Large intestine (tissue), 3 donors: ENCODE measurements around the gene TMEM178B. TPM values are rescaled to one million over a fixed set of nuclear protein-coding genes. Genes with fewer than 3 reads are reported as not detected.

Experiments
- DNase-seq, 2 donors: peaks; one replicate each; pipeline versions ENCODE4 v3.0.0 to v3.0.0-alpha.2; 2013
- H3K27ac ChIP-seq: one replicate; pipeline ENCODE4 v1.5.1; 2013; ENCODE audit warnings: low read length
- H3K27me3 ChIP-seq: 2 replicates; pipeline ENCODE4 v1.6.1; 2013; ENCODE audit warnings: low read length; ENCODE audit not compliant: control insufficient read depth, insufficient read depth
- H3K36me3 ChIP-seq: 2 replicates; pipeline ENCODE4 v1.6.1; 2013; ENCODE audit warnings: low read length; ENCODE audit not compliant: control insufficient read depth, insufficient read depth
- H3K4me1 ChIP-seq: one replicate; pipeline ENCODE4 v1.6.1; 2013; ENCODE audit warnings: low read length; ENCODE audit not compliant: control insufficient read depth, insufficient read depth
- H3K4me3 ChIP-seq: one replicate; pipeline ENCODE4 v1.5.1; 2013; ENCODE audit warnings: low read length
- H3K9me3 ChIP-seq: one replicate; pipeline ENCODE4 v1.6.1; 2013; ENCODE audit warnings: mild to moderate bottlenecking, low read depth, low read length, moderate library complexity; ENCODE audit not compliant: control insufficient read depth
- WGBS: methylation state at CpG from one replicate; pipeline ENCODE4 v1.1.5; 2013; ENCODE audit warnings: low lambda C conversion rate; ENCODE audit not compliant: insufficient coverage; 5-methylcytosine and 5-hydroxymethylcytosine counted together
- polyA plus RNA-seq: library from polyadenylated mRNA; unstranded; fragments of 120-200 nt; gene quantifications from one replicate; pipeline ENCODE4 v1.2.1, GENCODE V29; 2013

The TMEM178B gene
- polyA plus RNA-seq, 1 donor = 2.2 TPM

DNA sequence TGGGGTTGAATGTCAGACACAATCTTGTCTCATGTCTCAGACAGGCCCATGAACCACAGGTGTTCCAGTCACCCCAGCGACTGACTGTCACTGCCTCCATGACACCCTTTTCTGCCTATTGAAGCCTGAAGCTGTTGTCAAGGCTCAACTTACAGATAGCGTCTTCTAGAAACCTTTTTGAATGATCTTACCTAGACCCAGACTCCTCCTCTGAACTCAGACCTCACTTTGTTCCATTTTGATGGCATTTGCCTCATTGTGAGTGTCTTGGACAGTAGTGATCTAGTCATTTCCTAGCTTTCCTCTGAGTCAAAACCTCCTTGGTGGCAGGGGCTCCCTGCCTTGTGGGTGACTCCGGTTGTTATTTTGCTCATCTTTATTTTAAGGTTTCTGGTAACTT, 379.0 kb downstream of the TMEM178B start:
- DNase-seq = no peak
- Histone ChIP-seq H3K4me1 (no peaks in the 10 kb centered on the region), H3K27ac (no peak overlapping the region), H3K4me3 (no peak overlapping the region), H3K9me3 (no peaks in the 10 kb centered on the region), H3K27me3 (peaks cover 3% of the 10 kb centered on the region), H3K36me3 (no peaks in the 10 kb centered on the region)
- WGBS = no CpG with 5 or more reads among the region's 3 CpGs

DNA sequence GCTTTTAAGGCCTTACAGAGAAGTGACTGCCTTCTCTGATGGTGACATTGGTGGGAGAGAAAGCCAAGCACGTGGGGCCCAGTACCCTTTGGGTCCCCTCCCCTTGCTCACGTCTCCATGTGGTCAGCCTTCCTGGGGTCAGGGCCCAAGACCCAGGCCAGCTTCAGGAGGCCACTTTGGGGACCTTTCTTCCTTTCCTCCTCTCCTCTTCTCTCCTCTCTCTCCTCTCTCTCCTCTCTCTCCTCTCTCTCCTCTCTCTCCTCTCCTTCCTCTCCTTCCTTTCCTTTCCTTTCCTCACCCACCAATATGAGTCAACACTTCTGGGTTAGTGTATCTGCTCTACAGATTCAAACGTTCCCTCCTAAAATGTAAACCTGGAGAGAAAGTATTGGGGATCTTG, 380.5 kb downstream of the TMEM178B start:
- Histone ChIP-seq H3K27me3 (peaks cover 3% of the 10 kb centered on the region), H3K9me3 (no peaks in the 10 kb centered on the region), H3K36me3 (no peaks in the 10 kb centered on the region), H3K27ac (no peak overlapping the region), H3K4me3 (no peak overlapping the region), H3K4me1 (no peaks in the 10 kb centered on the region)
- no peak for DNase-seq
- WGBS = no CpG with 5 or more reads among the region's 3 CpGs

- whole genome bisulfite sequencing = no CpG with 5 or more reads among the region's 1 CpG
- Histone ChIP-seq H3K4me1 (no peaks in the 10 kb centered on the region), H3K27me3 (peaks cover 3% of the 10 kb centered on the region), H3K4me3 (no peak overlapping the region), H3K27ac (no peak overlapping the region), H3K9me3 (no peaks in the 10 kb centered on the region), H3K36me3 (no peaks in the 10 kb centered on the region)
- no peak for DNase-seq
Observed at GRCh38 chr7:141455723-141456122, 381.9 kb downstream of the TMEM178B start.

DNA sequence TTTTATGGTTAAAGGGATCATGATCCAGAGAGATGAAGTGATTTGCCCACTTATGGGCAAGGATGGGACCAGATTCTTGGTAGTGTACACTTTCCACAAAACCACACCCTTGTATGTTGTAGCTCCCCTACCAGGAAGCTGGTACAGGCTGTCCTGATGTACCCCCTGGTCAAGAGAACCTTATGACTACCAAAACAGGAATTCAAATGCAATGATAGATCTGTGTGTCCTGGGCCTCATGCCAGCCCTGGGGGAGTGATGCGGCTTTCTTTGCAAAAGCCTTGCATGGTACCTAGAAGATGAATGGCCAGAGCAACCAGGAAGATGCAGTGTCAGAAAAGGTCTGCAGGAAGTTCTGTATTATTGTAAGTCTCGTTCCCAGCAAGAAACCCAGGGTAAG, 382.4 kb downstream of the TMEM178B start:
- Histone ChIP-seq H3K27me3 (peaks cover 3% of the 10 kb centered on the region), H3K9me3 (no peaks in the 10 kb centered on the region), H3K27ac (no peak overlapping the region), H3K36me3 (no peaks in the 10 kb centered on the region), H3K4me3 (no peak overlapping the region), H3K4me1 (no peaks in the 10 kb centered on the region)
- DNase-seq = no peak
- WGBS = 100% methylated on average over 1 of the region's 2 CpGs

DNA sequence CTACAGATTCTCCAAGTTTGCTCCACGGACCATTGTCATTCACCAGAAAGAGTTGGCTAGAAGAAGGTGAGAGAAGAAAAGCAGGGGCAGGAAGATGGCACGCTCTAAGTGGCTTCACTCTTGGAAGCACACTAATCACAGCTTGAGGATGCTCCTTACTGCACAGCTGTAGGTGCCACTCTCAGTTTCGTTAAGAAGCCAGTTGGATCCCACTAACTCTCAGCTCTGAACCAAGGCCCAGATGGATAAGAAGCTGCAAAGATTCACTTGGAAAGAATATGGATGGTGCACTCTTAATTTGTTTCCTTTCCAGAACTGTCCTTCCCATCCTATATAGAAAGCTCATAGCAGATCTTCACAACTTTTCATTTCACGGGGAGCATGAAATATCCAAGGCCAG, 382.8 kb downstream of the TMEM178B start:
- H3K36me3 ChIP-seq = no peaks in the 10 kb centered on the region
- no peaks in the 10 kb centered on the region for H3K9me3 ChIP-seq
- WGBS = no CpG with 5 or more reads among the region's 4 CpGs
- H3K4me1 ChIP-seq = no peaks in the 10 kb centered on the region
- H3K27me3 ChIP-seq = peaks cover 3% of the 10 kb centered on the region
- no peak for DNase-seq
- no peak overlapping the region for H3K4me3 ChIP-seq
- H3K27ac ChIP-seq = no peak overlapping the region

GRCh38 chr7:141460781-141461715, 387.2 kb downstream of the TMEM178B start:
- H3K9me3 ChIP-seq = no peaks in the 10 kb centered on the region
- no peak overlapping the region for H3K4me3 ChIP-seq
- no peaks in the 10 kb centered on the region for H3K27me3 ChIP-seq
- no peaks in the 10 kb centered on the region for H3K4me1 ChIP-seq
- WGBS = no CpG with 5 or more reads among the region's 16 CpGs
- no peak overlapping the region for H3K27ac ChIP-seq
- no peaks in the 10 kb centered on the region for H3K36me3 ChIP-seq
- peak; percentile 17 to 37 for DNase-seq

- no peaks in the 10 kb centered on the region for H3K4me1 ChIP-seq
- H3K27ac ChIP-seq = no peak overlapping the region
- no peaks in the 10 kb centered on the region for H3K9me3 ChIP-seq
- no peaks in the 10 kb centered on the region for H3K36me3 ChIP-seq
- H3K27me3 ChIP-seq = no peaks in the 10 kb centered on the region
- H3K4me3 ChIP-seq = no peak overlapping the region
- no CpG with 5 or more reads among the region's 6 CpGs for WGBS
- no peak for DNase-seq
Observed at GRCh38 chr7:141461924-141462323, 388.1 kb downstream of the TMEM178B start.

DNA sequence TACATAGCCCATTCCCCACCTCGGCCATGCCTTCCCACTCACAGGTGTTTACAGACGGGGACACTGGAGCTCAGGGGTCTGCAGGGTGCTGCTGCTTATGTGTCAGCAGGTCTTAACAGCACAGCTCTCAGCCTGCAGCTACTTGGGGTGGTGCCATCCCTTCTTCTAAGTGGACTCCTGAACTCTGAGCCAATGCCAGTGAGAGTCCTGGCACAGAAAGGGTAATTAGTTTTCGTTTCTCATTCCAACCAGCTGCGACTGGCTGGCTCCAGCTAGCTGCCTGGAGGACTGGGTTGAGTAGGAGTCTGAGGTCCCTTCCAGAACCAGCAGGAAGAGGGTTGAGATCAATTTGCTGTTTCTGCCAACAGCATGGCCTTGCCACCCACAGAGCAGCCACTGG, 389.1 kb downstream of the TMEM178B start:
- DNase-seq = no peak
- H3K4me3 ChIP-seq = no peak overlapping the region
- H3K36me3 ChIP-seq = no peaks in the 10 kb centered on the region
- no peaks in the 10 kb centered on the region for H3K27me3 ChIP-seq
- H3K9me3 ChIP-seq = no peaks in the 10 kb centered on the region
- H3K27ac ChIP-seq = no peak overlapping the region
- no CpG with 5 or more reads among the region's 4 CpGs for WGBS
- no peaks in the 10 kb centered on the region for H3K4me1 ChIP-seq

DNA sequence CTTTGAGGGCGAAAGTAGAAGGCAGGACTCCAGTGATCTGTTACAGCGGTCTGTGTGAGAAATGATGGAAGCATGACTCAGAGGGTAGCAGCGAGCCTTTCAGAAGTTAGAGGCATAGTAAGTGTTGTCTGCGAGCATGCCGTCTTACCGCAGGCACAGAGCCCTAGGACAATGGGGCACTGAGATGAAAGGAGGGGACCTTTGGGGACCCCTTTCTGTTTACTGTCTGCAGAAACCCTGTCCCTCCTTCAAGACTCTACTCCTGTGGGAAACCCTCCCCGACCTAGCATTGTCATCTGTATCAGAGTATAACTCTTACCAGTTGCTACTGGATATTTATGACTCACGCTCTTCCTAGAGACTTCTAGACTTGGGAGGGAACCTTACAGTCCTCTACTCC, 390.1 kb downstream of the TMEM178B start:
- no peak for DNase-seq
- H3K27me3 ChIP-seq = peaks cover 5% of the 10 kb centered on the region
- no peaks in the 10 kb centered on the region for H3K9me3 ChIP-seq
- WGBS = 60% methylated on average over 1 of the region's 8 CpGs
- H3K4me3 ChIP-seq = no peak overlapping the region
- H3K27ac ChIP-seq = no peak overlapping the region
- no peaks in the 10 kb centered on the region for H3K4me1 ChIP-seq
- H3K36me3 ChIP-seq = no peaks in the 10 kb centered on the region

DNA sequence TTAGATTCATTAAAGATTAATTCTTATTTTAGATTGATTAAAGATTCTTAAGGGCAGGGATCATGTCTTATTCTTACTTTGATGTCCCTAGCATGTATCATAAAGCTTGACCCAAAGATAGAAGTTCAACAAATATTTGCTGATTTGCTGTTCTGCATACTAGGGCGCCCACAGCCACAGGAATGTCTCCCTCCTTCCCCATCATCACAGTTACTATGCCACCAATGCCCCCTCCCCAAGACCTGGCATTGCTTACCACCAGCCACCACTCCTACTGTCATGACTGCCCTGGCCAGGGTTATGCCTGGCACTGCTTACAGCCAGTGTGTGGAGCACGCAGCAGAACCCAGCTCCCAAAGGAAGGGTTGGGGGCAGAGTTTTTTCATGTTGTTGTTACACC, 390.7 kb downstream of the TMEM178B start:
- no CpG with 5 or more reads among the region's 2 CpGs for WGBS
- Histone ChIP-seq H3K27ac (no peak overlapping the region), H3K4me3 (no peak overlapping the region), H3K4me1 (no peaks in the 10 kb centered on the region), H3K36me3 (no peaks in the 10 kb centered on the region), H3K27me3 (peaks cover 5% of the 10 kb centered on the region), H3K9me3 (no peaks in the 10 kb centered on the region)
- DNase-seq = no peak
